ENCODE measurements around the gene CACNA1B.

The CACNA1B gene

GRCh38 chr9:137989156-137989555 lies 111.6 kb downstream of the CACNA1B start:
- Histone ChIP-seq H3K27ac (no peak overlapping the region), H3K36me3 (no peaks in the 10 kb centered on the region), H3K4me1 (ENCODE audit: control insufficient read depth in 1 of 2, insufficient read depth in 1 of 2, low read depth in 1 of 2, low read length in 1 of 2) (no peaks in the 10 kb centered on the region), H3K4me3 (ENCODE audit: low read depth in 1 of 2, low read length in 1 of 2) (no peak overlapping the region), H3K27me3 (peaks cover 19% of the 10 kb centered on the region), H3K9me3 (no peaks in the 10 kb centered on the region)
- TF ChIP-seq CTCF (IDR thresholded peaks at IDR 0.05) = no peak

- no peak for TF ChIP-seq CTCF (IDR thresholded peaks at IDR 0.05)
- no peaks in the 10 kb centered on the region for H3K4me1 ChIP-seq (ENCODE audit: control insufficient read depth in 1 of 2, insufficient read depth in 1 of 2, low read depth in 1 of 2, low read length in 1 of 2)
- H3K36me3 ChIP-seq = no peaks in the 10 kb centered on the region
- H3K27me3 ChIP-seq = peaks cover 27% of the 10 kb centered on the region
- no peak overlapping the region for H3K4me3 ChIP-seq (ENCODE audit: low read depth in 1 of 2, low read length in 1 of 2)
- no peaks in the 10 kb centered on the region for H3K9me3 ChIP-seq
- H3K27ac ChIP-seq = no peak overlapping the region
Observed at GRCh38 chr9:137989999-137990715, 112.6 kb downstream of the CACNA1B start.

GRCh38 chr9:138003485-138004190 lies 126.1 kb downstream of the CACNA1B start:
- TF ChIP-seq CTCF (IDR thresholded peaks at IDR 0.05) = no peak
- no peaks in the 10 kb centered on the region for H3K36me3 ChIP-seq
- H3K4me1 ChIP-seq (ENCODE audit: control insufficient read depth in 1 of 2, insufficient read depth in 1 of 2, low read depth in 1 of 2, low read length in 1 of 2) = no peaks in the 10 kb centered on the region
- H3K9me3 ChIP-seq = no peaks in the 10 kb centered on the region
- H3K4me3 ChIP-seq (ENCODE audit: low read depth in 1 of 2, low read length in 1 of 2) = no peak overlapping the region
- no peak overlapping the region for H3K27ac ChIP-seq
- H3K27me3 ChIP-seq = no peaks in the 10 kb centered on the region

- Histone ChIP-seq H3K4me1 (ENCODE audit: control insufficient read depth in 1 of 2, insufficient read depth in 1 of 2, low read depth in 1 of 2, low read length in 1 of 2) (no peaks in the 10 kb centered on the region), H3K36me3 (no peaks in the 10 kb centered on the region), H3K9me3 (no peaks in the 10 kb centered on the region), H3K4me3 (ENCODE audit: low read depth in 1 of 2, low read length in 1 of 2) (no peak overlapping the region), H3K27me3 (no peaks in the 10 kb centered on the region), H3K27ac (no peak overlapping the region)
- TF ChIP-seq CTCF (IDR thresholded peaks at IDR 0.05) = no peak
Observed at GRCh38 chr9:138006576-138007233, 129.1 kb downstream of the CACNA1B start.

- Histone ChIP-seq H3K4me3 (ENCODE audit: low read depth in 1 of 2, low read length in 1 of 2) (no peak overlapping the region), H3K9me3 (no peaks in the 10 kb centered on the region), H3K36me3 (no peaks in the 10 kb centered on the region), H3K4me1 (ENCODE audit: control insufficient read depth in 1 of 2, insufficient read depth in 1 of 2, low read depth in 1 of 2, low read length in 1 of 2) (no peaks in the 10 kb centered on the region), H3K27ac (no peak overlapping the region), H3K27me3 (no peaks in the 10 kb centered on the region)
- no peak for TF ChIP-seq CTCF (IDR thresholded peaks at IDR 0.05)
Observed at GRCh38 chr9:138007566-138007917, 130.0 kb downstream of the CACNA1B start.

All from neutrophil (primary cell).